ENCODE measurements around the gene KRTAP5-2. TPM values are rescaled to one million over a fixed set of nuclear protein-coding genes. Genes with fewer than 3 reads are reported as not detected.

KRTAP5-2 gene
- total RNA-seq, 1 experiment from 2014 or later = not detected

GRCh38 chr11:1567721-1568100, 30.4 kb downstream of the KRTAP5-2 start:
- no peak for DNase-seq (ENCODE audit: low spot score)

- no peak for DNase-seq (ENCODE audit: low spot score)
These were observed 30.9 kb downstream of the KRTAP5-2 start for GRCh38 chr11:1567052-1567720.

GRCh38 chr11:1566381-1567051, 31.6 kb downstream of the KRTAP5-2 start:
- no peak for DNase-seq (ENCODE audit: low spot score)

GRCh38 chr11:1565904-1566247, 32.2 kb downstream of the KRTAP5-2 start:
- no peak for DNase-seq (ENCODE audit: low spot score)

GRCh38 chr11:1565173-1565903, 32.8 kb downstream of the KRTAP5-2 start:
- no peak for DNase-seq (ENCODE audit: low spot score)

- DNase-seq (ENCODE audit: low spot score) = peak; percentile 90
These were observed 33.4 kb downstream of the KRTAP5-2 start for GRCh38 chr11:1564535-1565172.

GRCh38 chr11:1563697-1564534, 34.2 kb downstream of the KRTAP5-2 start:
- DNase-seq (ENCODE audit: low spot score) = no peak

- DNase-seq (ENCODE audit: low spot score) = no peak
These were observed 34.9 kb downstream of the KRTAP5-2 start for GRCh38 chr11:1563149-1563638.

- no peak for DNase-seq (ENCODE audit: low spot score)
These were observed 35.5 kb downstream of the KRTAP5-2 start for GRCh38 chr11:1562469-1563148.

- no peak for DNase-seq (ENCODE audit: low spot score)
These were observed 36.1 kb downstream of the KRTAP5-2 start for GRCh38 chr11:1561955-1562354.

GRCh38 chr11:1561266-1561665, 36.8 kb downstream of the KRTAP5-2 start:
- no peak for DNase-seq (ENCODE audit: low spot score)

- no peak for DNase-seq (ENCODE audit: low spot score)
These were observed 37.3 kb downstream of the KRTAP5-2 start for GRCh38 chr11:1560649-1561251.

GRCh38 chr11:1560002-1560648, 38.0 kb downstream of the KRTAP5-2 start:
- no peak for DNase-seq (ENCODE audit: low spot score)

- peak; percentile 96 for DNase-seq (ENCODE audit: low spot score)
These were observed 38.8 kb downstream of the KRTAP5-2 start for GRCh38 chr11:1559111-1559951.

- no peak for DNase-seq (ENCODE audit: low spot score)
These were observed 39.4 kb downstream of the KRTAP5-2 start for GRCh38 chr11:1558775-1559110.

- peak; percentile 97 for DNase-seq (ENCODE audit: low spot score)
These were observed 40.0 kb downstream of the KRTAP5-2 start for GRCh38 chr11:1557904-1558774.

- DNase-seq (ENCODE audit: low spot score) = no peak
These were observed 40.8 kb downstream of the KRTAP5-2 start for GRCh38 chr11:1557051-1557884.
